NCI-H2227 (cell line): ENCODE data around the gene TENT5C.

Experiments
- DNase-seq: peaks from one replicate; lab custom pipeline; 2025; ENCODE audit not compliant: unreplicated experiment; lab: John Stamatoyannopoulos, UW

The TENT5C gene

DNA sequence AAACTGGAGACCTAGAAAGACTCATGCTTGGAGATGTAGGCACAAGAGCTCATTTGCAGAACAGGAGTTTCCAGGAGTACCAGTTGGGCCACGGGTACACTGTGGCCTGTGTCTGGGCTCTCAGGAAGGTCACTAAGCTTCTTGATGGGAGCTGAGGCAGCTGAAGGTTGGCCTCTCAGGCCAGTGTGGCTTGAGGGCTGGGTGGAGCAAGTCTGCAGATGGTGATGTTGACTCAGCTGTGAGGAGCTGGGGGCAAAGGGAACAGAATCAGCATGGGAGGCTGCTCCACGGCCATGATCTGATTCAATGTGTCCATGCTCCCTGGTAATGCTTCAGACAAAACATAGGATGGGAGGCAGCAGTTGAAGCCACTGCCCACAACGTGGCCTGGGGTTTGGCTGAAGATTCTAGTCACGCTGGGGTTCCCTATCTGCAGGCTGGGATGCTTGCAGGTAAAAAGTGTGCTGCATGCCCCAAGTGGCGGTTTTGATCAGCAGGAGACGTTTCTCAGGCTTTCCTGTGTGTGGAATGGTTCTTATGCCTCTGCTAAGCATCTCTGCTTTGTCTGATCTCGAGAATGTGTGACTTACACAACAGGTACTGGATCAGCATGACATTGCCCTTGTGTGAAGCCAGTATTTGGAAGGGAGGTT lies 15.4 kb upstream of the TENT5C start:
- no peak for DNase-seq

DNA sequence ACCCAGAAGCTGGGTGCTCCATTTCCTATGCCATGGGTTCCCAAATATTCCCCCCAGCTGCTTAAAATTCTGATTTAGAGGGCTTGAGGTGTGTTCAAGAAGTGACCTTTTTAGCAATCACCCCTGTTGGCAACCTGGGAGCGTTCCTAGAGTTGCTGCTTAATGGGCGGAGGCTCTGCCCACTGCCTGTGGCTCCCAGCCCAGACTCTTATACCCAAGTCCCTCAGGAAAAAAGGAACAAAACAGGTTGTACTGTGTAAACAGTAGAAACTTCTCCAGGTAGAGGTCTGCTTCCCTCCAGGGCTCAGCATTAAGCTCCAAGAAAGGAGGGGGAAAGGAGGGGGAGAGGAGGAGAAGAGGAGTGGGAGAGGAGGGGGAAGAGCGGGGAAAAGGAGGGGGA lies 14.6 kb upstream of the TENT5C start:
- DNase-seq, result no peak

DNA sequence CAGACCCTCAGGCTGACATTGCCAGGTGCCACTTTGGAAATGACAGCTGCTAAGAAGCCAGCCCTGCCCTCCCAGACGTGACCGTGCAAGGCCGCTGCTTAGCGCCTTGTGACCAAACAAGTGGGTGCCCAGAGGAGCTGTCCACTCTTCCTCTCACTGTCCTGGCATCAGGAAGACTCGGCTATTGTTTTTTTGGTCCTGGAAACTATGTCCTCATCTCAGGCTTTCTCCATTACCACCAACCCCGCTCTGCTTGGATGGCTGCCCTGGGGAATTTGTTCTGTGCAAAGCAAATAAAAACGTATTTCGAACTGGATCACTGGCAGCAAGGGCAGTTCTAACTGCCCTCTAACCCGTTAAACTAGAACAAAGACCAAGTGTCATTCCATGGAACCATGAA lies 13.7 kb upstream of the TENT5C start:
- DNase-seq, result no peak

DNA sequence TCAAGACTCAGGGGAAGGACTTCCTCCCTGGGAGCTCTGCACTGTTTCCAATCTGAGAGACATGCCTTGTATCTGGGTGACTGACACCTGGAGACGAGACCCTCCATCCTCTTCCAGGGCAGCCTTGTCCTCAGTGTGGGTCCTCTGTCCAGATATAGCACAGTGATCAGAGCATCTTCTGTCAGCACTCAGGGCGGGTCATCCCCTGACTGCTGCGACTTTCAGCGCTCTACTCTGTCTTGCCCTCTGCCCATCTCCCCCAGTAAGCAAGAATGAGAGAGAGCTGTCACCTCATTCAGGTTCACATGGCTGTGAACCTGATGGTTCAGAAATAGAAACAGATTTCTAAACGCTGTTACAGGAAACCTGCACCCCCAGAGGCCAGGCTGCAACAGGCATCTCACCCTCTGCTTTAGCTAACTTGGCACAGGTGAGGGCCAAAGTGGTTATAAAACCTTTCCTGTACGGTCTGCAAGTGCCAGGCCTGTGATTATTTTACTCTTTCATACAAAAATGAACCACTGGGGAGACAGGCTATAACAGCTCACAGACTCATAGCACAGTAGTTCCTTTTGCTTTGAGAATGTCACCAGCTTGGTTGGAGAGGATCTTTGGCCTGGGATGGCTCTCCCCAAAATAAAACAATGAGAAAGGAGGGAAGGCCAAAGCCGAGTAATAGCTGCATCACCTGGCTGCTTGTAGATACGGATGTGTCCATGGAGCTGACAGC lies 11.4 kb upstream of the TENT5C start:
- no peak for DNase-seq

DNA sequence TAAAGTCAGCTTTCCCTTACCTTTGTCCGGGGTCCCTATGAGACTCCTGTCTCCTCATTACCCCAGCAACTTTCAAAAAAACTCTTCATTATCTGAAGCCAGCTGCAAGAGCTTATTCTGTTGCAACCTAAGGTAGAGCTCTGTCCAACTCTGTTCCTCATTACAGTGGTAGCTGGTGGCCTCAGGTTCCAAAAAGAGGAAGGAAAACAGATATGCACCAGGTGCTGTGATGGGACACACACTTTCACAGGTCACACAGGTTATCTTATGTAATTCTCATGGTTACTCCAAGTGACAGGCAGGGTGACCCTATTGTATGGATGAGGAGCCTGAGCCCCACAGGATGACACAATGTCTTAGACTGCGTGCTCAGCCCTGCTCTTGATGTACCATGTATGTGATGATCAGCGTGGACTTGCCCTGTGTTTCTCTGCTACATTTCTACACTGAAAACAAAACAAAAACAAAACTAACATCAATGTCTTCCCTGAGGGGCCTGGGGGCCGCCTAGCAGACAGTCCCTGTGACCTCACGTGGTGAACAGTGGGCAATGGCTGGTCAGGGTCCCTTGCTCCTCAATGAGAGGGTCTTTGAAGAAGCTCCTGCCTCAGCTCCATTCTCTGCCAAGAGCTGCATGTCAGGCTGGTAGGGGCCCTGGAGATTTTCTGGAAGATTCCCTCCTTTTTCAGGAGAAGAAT lies 9.7 kb upstream of the TENT5C start:
- DNase-seq, result no peak

DNA sequence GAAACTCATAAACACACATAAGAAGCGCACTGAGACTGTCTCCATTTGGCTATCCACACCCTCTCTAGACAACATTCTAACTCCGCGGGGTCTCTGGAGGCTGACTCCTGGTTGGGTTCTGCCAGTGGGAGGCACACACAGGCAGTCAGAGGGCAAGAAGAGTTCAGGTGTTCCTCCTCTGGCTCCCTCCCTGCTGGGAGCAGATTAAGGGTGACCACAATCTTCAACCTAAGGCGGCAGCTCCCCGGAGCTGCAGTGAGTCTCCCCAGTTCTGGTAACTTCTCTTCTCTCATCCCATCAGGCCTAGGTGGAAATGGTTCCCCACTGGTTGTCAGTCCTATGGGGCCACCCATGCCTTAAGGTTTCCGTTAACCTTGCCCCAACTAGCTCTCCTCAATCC lies 7.4 kb upstream of the TENT5C start:
- DNase-seq, result no peak

DNA sequence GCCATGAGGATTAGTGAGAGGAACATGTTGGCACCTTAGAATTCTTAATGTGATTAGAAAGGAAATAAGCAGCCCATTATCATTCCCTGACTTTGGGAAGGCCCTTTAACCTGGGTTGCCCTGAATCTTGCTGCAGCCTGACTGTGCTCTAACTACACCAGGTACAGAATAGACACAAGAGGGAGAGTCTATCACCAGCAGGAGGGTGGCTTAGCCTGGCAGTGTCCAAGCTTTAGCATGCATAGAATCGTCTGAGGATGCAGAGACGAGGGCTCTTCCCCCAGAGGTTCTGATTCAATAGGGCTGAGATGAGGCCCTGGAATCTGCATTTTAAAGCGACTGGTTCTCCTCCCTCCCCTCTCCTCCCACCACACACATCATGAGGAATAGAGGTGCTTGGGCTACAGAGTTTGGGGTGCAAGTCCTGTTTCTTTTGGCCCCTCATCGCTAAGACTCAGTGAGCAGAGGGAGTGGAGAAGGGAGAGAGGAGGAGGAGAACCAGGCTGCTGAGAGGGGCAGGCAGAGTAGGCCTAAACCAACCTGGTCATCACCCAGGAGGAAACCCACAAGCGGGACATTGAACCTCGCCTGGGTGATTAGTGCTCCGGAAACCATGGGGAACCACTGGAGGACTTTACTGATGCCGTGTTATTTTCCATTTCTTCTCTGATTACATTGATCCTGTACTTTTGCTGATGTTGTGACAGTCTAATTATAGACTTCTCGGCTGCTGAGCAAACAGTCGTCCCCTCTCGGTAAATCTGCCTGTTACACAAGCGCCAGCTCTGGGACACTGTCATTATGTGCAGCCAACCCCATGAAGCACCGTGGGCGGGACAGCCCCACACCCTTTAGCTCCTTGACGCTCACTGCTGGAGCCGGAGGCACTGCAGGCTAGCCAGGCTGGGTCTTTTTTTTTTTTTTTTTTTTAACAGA lies 6.3 kb upstream of the TENT5C start:
- DNase-seq, result peak; percentile 76

DNA sequence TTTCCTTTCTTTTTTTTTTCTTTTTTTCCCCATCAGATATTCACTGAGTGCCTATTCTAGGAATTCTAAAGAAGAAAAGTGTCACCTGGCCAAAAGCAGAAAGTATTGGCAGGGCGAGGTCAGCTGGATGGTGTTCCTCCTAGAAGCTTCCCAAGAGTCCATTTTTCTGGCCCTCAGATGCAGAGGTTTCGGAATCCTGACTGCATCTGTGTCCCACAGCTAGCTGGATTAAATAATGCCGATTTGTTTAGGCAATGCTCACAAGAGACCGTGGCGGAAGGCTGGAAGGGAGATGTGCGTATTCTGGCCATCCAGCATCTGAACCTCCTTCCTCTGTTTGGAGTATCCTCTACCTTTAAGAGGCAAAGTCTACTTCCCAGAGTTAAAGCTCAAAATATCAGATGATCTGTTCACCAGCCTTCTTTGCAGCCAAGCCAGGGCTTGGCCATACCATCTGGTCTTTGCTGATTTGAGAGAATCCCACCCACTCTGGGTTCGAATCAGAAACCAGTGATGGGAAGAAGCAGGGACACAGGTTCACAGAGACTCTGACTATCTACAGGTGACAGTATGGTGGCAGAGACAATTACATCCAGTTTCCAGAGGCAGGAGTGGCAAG lies 5.4 kb upstream of the TENT5C start:
- no peak for DNase-seq

DNA sequence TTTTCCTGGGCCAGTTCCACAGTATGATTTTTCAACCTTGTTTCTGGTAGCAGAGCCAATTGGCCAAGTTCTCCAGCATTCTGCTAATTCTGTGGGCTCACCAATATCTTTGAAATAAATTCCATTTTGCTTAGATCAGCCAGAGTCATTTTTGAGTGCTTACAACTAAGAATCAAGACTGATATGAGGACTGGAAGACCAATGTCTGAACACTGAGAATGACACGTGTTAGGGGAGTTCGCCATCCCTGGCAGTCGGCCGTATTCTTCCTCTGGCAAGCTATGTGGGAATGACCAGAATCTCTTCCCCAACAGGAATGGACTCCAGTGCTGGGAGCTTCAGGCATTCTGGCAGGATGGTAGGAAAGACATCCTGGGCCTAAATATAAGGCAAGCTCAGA lies 4.9 kb upstream of the TENT5C start:
- no peak for DNase-seq

DNA sequence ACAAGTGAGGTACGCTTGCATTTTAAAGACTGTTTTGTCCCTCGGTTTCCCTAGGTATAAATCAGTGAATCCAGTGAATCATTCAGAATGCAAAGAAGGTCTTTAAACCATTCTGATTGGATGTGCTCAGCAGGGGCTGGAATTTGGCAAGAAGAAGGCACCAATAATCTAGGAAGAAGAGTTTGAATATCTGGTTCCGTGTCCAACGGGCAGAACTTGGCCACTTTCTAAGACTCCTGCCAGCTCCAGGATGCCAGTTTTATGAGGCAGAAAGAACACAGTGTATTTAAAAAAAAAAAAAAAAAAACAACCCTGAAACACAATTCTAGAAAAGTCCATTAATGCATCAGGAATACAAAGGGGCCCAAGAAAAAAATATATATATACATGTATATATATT lies 3.0 kb upstream of the TENT5C start:
- DNase-seq, result no peak

DNA sequence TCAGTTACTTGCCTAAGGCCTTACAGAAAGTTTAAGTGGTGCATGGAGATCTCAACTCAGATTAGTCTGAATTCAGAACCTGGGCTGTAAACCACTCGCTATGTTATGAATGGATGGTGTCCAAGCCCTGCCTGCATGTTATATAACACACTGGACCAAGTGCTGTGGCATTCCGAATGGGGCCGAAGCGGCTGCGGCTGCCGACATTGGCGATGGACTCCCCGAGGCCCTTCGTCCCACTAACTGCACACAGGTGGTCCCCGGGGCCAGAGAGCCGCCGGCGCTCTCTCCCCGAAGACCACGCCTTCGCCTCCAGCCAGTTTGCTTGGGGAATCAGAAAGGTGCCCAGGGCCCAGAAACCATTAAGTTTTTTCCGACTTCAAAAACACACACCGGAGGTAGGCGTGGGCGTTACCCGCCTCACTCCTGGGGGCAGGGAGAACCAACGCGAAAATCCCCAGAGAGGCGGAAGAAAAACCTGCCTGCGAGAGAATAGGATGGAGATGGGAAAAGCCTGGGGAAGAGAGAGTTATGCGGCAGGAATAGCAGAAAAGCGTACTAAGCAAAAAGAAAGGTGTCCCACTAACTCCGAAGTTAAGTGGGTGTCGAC lies 579 bp upstream of the TENT5C start:
- peak; percentile 50 for DNase-seq

DNA sequence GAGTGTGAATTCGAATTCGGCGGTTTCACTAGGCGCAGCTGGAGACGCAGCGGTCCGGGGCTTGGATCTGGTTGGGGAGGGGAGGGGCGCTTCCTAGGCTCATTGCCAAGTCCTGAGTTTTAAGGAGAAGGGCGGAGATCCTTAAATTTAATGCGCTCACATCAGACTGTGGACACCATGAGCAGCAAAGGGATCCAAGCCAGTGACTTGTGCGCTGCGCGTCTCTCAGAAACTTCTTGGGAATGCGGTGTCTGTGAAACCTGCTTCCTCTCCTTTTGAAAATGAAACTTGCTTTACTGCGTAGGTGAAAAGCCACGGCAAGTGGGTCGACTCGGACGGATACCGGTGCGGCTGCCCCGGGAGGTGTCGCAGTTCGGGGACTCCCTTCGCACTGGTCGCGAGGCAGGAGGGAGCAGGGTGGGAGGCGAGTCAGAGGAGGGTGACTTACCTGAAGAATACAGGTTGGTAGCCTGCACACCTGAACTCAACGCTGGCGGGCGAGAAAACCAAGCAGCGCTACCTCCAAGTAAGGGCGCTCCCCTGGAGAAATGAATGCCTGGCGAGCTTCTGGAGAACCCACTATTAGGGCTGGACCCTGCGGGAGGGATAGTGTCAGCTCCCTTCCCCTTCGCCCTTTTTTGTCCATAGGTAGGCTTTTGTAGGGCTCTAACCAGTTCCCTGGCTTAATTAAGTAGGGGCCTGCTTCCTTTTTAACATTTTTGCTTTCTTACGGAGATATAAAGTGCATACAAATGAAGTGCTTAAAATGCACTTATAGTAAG lies 992 bp downstream of the TENT5C start:
- no peak for DNase-seq

DNA sequence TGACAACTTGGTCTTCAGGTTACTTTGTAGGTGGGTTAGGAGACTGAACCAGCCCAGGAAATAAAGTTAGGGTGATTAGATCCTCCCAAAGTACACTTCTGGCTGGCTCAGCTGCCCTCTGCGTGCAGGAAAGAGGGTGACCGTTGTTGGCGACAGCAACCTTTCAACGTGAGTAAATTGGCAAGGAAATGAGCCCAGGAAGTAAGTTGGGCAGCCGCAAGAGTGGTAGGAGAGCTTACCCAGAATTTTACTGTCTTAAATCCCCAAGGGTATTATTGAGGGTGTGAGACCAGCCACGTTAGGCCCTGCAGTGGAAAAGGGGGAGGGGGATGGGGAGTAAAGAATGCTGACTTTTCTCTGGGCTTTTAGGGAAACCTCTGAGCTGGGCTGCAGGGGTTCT lies 1.6 kb downstream of the TENT5C start:
- no peak for DNase-seq

DNA sequence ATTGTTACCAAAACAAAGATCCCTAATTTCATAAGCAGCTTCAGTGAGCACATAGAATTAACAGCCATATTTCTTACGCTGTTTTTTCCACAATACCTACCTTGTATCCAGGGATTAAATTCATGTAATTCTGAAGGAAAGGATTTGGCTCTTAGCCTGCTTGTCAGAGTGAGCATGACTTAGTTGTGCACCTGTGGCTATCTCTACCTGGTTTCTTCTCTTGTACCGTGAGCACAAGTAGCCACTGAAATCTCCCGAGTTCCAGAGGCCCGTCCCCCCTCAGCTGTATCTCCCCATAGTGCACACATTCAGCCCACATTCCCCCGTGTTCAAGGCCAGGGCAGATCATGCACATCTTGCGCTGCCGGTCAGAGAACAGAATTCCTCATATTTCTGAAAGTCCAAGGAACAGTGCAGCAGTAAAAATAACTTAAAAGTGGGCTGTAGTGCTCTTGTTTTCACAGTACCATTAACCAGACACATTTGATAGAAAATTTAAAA lies 2.3 kb downstream of the TENT5C start:
- no peak for DNase-seq

DNA sequence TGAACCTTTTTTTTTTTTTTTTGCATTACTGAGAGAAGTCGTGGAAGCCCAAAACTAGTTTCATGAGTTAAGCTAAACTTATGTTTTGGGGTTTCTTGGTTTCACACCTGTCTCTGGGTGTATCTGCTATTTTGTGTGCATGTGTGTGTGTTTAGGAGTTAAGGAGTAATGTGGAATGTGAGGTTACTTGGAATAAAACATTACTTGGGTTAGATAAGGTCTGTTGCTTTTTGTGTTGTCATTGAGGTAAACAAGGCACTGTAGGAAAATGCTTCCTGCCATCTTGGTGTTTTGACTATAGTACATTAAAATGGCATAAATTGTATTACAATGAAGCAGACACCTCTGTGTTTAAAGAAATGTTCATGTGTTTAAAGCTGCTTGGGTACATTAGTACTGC lies 2.9 kb downstream of the TENT5C start:
- DNase-seq, result no peak

DNA sequence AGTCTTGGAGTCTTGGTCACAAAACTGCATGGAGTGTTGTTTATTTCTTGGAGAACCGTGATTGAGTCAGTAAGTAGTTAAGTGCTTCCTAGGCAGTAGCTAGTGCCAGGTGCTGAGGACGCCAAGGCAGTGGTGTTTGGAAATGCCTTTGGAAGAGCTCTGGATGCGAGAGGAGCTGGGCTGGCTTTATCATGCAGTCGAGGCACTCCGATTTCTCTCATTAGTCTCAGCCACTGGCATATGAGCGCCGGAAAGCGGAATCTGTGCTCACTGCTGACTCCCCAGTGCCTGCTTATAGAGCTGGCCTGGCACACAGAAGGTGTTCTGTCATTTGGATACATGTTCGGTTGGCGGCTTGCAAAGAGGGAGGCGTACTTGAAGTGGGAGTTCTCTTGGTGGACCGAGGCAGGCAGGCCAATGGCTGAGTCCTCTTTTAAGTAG lies 3.6 kb downstream of the TENT5C start:
- no peak for DNase-seq

DNA sequence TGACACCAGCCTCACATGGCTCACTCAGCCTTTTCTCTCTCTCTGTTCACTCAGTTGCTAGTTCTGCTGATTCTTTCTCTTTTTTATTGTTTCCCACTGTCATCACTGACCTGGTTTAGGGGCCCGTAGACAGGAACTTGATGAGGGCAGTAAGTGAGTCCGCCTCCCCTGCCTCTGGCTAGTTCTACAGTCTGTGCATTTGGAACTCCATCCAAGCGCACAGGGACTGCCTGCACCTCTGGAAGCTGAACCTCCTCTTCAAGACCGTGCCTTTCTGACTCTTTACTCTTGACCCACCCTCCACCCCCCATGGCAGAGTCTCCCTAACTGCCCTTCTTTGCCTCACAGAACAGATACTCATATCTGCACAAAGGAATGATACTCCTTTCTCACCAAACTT lies 4.2 kb downstream of the TENT5C start:
- no peak for DNase-seq

DNA sequence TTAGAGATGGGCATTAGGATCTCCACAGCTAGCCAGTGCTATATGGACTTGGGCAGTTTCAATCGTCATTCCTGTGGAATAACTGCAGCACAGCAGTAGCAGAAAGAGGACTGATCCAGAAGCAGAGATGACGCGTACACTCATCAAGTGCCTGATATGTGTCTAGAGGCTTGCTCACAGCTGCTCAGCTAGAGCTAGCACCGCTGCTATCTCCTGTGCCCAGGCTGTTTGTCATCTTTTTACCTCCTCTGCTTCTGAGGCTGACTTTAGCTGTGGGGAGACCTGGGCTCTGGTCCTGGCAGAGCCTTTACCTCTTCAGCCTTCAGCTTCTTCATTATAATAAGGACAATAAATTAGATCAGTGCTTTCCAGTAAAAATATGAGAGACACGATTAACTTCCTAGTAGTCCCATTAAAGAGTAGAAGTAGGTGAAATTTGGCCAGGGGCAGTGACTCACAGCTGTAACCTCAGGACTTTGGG lies 5.3 kb downstream of the TENT5C start:
- no peak for DNase-seq

DNA sequence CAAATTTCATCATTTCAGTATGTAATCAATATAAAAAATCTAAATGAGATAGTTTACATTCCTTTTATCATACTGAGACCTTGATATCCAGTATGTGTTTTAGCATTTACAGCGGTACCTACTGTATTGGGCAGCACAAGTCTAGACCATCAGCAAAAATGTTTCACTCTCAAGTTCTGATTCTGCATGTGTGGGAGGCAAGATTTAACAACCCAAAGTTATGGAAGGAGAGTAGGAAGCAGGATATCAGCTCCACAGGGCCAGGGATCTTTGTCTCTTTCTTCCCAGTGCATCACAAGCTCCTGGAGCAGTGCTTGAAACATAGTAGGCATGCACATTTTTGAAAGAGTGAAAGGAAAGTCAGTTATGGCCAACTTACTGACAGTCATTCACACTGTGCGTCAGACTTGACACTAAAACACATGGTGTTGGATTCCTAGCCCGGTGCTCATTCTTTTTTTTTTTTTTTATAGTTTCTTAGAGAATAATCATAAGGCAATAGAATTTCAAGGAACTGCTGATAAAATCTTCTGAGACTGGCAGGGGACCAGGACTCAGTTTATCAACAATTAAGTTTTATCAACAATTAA lies 6.1 kb downstream of the TENT5C start:
- DNase-seq, result no peak
